ENCODE measurements around the gene NHERF2.

DNA sequence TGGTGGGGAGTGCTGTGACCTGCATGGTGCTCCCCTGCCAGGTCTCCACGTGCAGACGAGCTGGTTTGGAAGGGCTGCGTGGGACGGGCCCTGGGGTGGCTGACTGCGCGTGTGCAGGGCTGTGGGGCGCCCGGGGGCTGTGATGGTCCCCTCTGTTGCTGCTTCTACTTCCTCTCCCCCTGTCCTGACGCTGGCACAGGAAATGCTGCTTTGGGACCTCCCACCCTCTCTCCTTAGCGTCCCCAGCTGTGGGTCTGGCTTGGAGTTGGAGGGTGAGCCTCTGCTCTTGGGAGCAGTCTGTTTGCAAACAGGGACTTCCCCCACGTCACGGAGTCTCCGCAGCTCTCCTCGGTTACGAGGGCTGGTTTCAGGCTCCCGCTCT lies 56.3 kb downstream of the NHERF2 start:
- TF ChIP-seq CTCF (conservative IDR thresholded peaks at IDR 0.05), result no peak
- no peak for TF ChIP-seq EZH2 (IDR thresholded peaks at IDR 0.05; ENCODE audit: low read depth)

All from PC-9 (cell line).